Ovary (tissue), 9 donors: ENCODE results near the gene TFG. TPM values are rescaled to one million over a fixed set of nuclear protein-coding genes. Genes with fewer than 3 reads are reported as not detected.

Experiments used
- DNase-seq, 5 donors: peaks; one replicate each; pipeline ENCODE4 v3.0.0-alpha.2; 2019 to 2020
- H3K27ac ChIP-seq, 2 donors: fragments of 200-600 bp; one replicate each; pipeline versions ENCODE4 v1.5.1 to v1.8.0; 2019 to 2022
- H3K27me3 ChIP-seq: fragments of 200-600 bp; one replicate; pipeline ENCODE4 v1.8.0; 2022
- H3K36me3 ChIP-seq: fragments of 200-600 bp; sonication (generic); one replicate; pipeline ENCODE4 v1.5.1; 2019
- H3K4me1 ChIP-seq: one replicate; pipeline ENCODE4 v1.8.1; 2013; ENCODE audit warnings: mild to moderate bottlenecking, moderate library complexity; ENCODE audit not compliant: insufficient read depth
- H3K4me3 ChIP-seq: fragments of 200-600 bp; sonication (generic); one replicate; pipeline ENCODE4 v1.5.1; 2017
- H3K9me3 ChIP-seq, 2 donors: fragments of 200-600 bp in 1 of 2; sonication (generic) in 1 of 2; one replicate each; pipeline versions ENCODE4 v1.5.1 to v1.8.1; 2013 to 2019; ENCODE audit warnings: mild to moderate bottlenecking in 1 of 2, moderate library complexity in 1 of 2
- CTCF ChIP-seq, 3 donors: fragments of 450-650 bp in 2 of 3; fragments of 200-600 bp in 1 of 3; IDR thresholded peaks; one replicate each; pipeline versions ENCODE4 v1.5.1 to v1.8.0; 2016 to 2022; ENCODE audit warnings: antibody characterized with exemption in 3 of 3, mild to moderate bottlenecking in 1 of 3
- EP300 ChIP-seq: sonication (generic); formaldehyde crosslinking; IDR thresholded peaks from one replicate; pipeline ENCODE4 v1.6.1; 2017; ENCODE audit warnings: antibody characterized with exemption
- POLR2A ChIP-seq: fragments of 450-650 bp; IDR thresholded peaks from one replicate; pipeline ENCODE4 v1.6.1; 2017; ENCODE audit warnings: antibody characterized with exemption, mild to moderate bottlenecking, moderate library complexity
- WGBS, 3 donors: extraction: QIAGEN DNeasy Blood & Tissue Kit in 1 of 3; methylation state at CpG; one replicate each; pipeline versions ENCODE4 v1.1.5 to v1.1.7; 2013 to 2017; 5-methylcytosine and 5-hydroxymethylcytosine counted together
- intact Hi-C, 4 donors: fragments of 100-400 bp; cut with DNase I; formaldehyde crosslinking; loops; one replicate each; pipeline versions ENCODE4 v1.11.0 to v1.15.1; 2022 to 2023
- polyA plus RNA-seq, 2 donors: library from polyadenylated mRNA; stranded (reverse); fragments of 200-250 nt in 1 of 2; fragments of 350-450 nt in 1 of 2; fragmentation: Illumina TruSeq in 1 of 2; extraction: RNeasy Lipid Tissue Mini Kit (QIAGEN cat#74804) in 1 of 2; gene quantifications; one replicate each; pipeline ENCODE4 v1.2.3, GENCODE V29; 2013 to 2014
- total RNA-seq, 7 donors: library from RNA; depleted of rRNA in 2 of 7; stranded (reverse); fragments of >200 nt in 2 of 7; fragmentation: NEBNext Ultra II Directional in 3 of 7; extraction: Animal tissue kit (Norgen Biotek cat#: 25700) in 3 of 7; gene quantifications; one replicate each; pipeline versions ENCODE4 v1.1.0 to v1.2.4, GENCODE V29; 2016 to 2023
- donor health status: DM: no; HTN: no; CAD: no; lungs with moderate emphysema.
- donor health status: DM: no; HTN: no; CAD: no.
- donor health status: Bipolar disorder and iron deficiency.
- donor health status: DM: yes; HTN: yes; CAD: no.
- donor health status: DM: no; HTN: no; CAD: no.
- donor health status: DM: yes; HTN: yes; CAD: no.

The TFG gene
- total and polyA plus RNA-seq, 9 donors: 38.5 to 114 (median 64.7) TPM

GRCh38 chr3:100710261-100710968 lies 1.1 kb downstream of the TFG start:
- intact Hi-C loops: no loop called here

GRCh38 chr3:100715176-100715575 lies 5.9 kb downstream of the TFG start:
- Histone ChIP-seq H3K27me3 (no peaks in the 10 kb centered on the region), H3K9me3 (no peaks in the 10 kb centered on the region), H3K4me3 (no peak overlapping the region), H3K4me1 (peaks cover 12% of the 10 kb centered on the region), H3K27ac (no peak overlapping the region), H3K36me3 (no peaks in the 10 kb centered on the region)
- TF ChIP-seq EP300 (no peak), CTCF (IDR thresholded peaks at IDR 0.05) (no peak), POLR2A (no peak)
- DNase-seq: no peak
- intact Hi-C loops: no loop called here

More at GRCh38 chr3:100710261-100710968, 1.1 kb downstream of the TFG start:
- WGBS, 3 donors: 16 to 19% (median 19%) methylated on average over 8 of the region's 8 CpGs
- TF ChIP-seq POLR2A (no peak), CTCF (IDR thresholded peaks at IDR 0.05) (no peak), EP300 (no peak)
- peaks cover 9% of the 10 kb centered on the region for H3K4me1 ChIP-seq
- no peaks in the 10 kb centered on the region for H3K27me3 ChIP-seq
- peak overlapping the region in 1 of 2 donors; percentile 96 for H3K27ac ChIP-seq
- DNase-seq: no peak
- peak overlapping the region; percentile 83 for H3K4me3 ChIP-seq
- H3K36me3 ChIP-seq: no peaks in the 10 kb centered on the region
- no peaks in the 10 kb centered on the region for H3K9me3 ChIP-seq

GRCh38 chr3:100717063-100717462 lies 7.8 kb downstream of the TFG start:
- H3K27me3 ChIP-seq: no peaks in the 10 kb centered on the region
- intact Hi-C loops: no loop called here
- peaks cover 6% of the 10 kb centered on the region for H3K4me1 ChIP-seq
- no peak for TF ChIP-seq POLR2A
- TF ChIP-seq CTCF (IDR thresholded peaks at IDR 0.05): no peak
- TF ChIP-seq EP300: no peak
- H3K4me3 ChIP-seq: no peak overlapping the region
- 90 to 96% (median 94%) methylated on average over 2 of the region's 2 CpGs for WGBS, 3 donors
- H3K36me3 ChIP-seq: no peaks in the 10 kb centered on the region
- no peak overlapping the region for H3K27ac ChIP-seq
- no peak for DNase-seq
- H3K9me3 ChIP-seq: no peaks in the 10 kb centered on the region

- Histone ChIP-seq H3K9me3 (no peaks in the 10 kb centered on the region), H3K27ac (no peak overlapping the region), H3K4me3 (no peak overlapping the region), H3K27me3 (no peaks in the 10 kb centered on the region), H3K4me1 (peaks cover 4% of the 10 kb centered on the region), H3K36me3 (no peaks in the 10 kb centered on the region)
- no peak for DNase-seq
- TF ChIP-seq EP300: no peak
- no peak for TF ChIP-seq POLR2A
- no peak for TF ChIP-seq CTCF (IDR thresholded peaks at IDR 0.05)
- WGBS, 3 donors: 89 to 93% (median 91%) methylated on average over 4 of the region's 4 CpGs
- intact Hi-C loops: no loop called here
These were observed 8.6 kb downstream of the TFG start for GRCh38 chr3:100717637-100718487.
